Epithelial cell of prostate (primary cell): Measurements from ENCODE around the gene FZD10.

Source experiments
- DNase-seq: peaks from one replicate; pipeline ENCODE4 v3.0.0-alpha.2; 2011; ENCODE audit warnings: low read depth, low spot score
- H3K27ac ChIP-seq: fragments of 450-650 bp; 2 replicates; pipeline ENCODE4 v1.5.1; 2017; ENCODE audit warnings: mild to moderate bottlenecking

FZD10 gene

DNA sequence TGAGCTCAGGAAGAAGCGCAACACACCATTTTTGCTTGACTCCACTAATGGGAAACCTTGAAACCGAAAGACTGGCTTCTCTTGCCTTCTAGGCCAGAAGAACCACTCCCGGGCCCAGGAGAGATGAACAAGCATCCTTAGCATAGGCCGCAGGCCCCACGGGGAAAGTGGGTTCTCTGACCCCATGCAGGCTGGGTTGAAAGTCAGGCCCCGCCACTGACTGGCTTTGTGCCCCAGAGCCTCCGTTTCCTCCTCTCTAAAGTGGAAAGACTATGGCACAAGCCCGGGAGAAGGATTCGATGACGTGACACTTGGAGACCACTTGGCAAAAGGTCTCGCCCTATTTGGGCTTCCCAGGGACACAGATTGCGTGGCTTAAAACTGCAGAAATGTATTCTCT, 9.9 kb upstream of the FZD10 start:
- DNase-seq: no peak

DNA sequence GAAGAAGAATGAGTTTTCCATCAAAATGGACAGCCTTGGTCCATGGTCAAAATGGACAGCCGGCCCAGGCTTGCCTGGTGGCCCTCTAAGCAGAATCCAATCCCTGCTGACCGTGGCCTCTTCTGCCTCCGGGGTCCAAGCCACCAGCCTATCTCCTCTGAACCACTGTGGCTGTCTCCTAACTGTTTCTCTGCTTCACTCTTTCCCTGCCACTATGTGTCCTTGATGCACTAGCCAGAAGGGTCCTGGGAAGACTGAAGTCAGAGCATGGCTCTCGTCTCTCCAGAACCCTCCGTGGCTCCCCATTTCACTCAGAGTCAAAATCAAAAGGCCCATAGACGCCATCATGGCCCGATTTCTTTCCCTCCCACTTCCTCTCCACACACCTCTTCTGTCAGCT, 8.5 kb upstream of the FZD10 start:
- H3K27ac ChIP-seq: no peak overlapping the region
- DNase-seq: no peak

More for the DNA sequence above, 9.9 kb upstream of the FZD10 start:
- no peak overlapping the region for H3K27ac ChIP-seq

DNA sequence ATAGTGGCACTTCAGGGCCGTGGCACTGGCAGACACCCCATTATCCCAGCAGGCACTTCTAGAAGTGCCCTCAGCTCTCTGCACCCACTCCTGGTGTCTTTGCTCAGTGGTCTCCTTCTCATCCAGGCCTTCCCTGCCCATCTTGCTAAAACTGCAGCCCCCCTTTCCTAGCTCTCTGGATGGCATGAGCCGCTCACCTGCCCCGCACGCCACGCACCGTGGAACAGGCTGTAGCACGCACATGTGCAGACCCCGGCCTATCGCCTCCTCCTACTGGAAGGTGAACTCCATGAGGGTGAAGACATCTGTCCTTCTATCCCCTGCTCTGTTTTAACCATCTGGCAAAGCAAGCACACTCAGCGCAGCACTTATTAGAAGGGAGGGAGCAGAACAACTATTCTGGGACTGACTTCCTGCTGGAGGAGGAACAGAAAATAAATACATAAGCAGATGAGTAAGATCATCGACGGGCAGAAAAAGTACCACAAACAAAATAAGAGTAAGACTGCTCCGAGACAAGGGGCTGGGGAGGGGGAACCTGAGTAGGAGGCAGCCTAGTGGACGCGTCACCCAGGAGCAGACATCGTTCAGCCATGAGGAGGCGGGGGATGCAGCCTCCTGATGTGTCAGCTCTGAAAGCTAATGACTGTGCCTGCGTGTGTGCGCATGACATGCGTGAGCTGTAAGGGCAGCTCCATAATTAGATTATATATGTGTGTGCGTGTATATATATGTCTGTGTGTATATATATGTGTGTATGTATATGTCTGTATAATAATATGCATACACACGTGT, 7.8 kb upstream of the FZD10 start:
- H3K27ac ChIP-seq: no peak overlapping the region
- no peak for DNase-seq

DNA sequence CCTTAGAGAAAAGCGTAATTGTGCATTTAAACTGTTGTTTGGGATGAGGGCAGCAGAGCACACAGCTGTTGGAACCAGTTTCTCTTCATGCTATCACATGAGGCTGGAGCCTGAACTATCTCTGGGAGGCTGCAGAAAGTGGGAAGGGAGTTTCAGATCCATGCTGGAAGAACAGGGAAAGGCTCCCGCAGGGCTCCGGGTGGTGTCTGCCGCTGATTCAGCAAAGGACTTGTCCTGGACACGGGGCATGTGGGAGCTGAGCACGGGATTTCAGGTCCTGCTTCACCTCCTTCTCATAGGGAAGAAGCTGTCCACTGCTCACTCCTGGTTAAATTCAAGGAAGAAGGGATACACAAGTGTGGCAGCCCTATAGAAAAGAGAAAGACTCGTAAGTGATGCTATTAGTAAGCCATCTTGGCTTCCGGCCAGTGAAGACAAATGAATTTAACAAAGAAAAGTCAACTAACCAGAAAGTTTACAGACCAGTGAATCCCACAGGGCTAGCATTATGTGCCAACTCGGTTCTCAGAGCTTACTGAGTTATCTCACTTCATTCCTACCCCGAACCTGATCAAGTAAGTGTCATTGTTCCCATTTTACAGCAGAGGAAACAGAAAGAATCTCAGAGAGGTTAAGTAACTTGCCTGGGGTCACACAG, 6.7 kb upstream of the FZD10 start:
- DNase-seq: no peak
- no peak overlapping the region for H3K27ac ChIP-seq

DNA sequence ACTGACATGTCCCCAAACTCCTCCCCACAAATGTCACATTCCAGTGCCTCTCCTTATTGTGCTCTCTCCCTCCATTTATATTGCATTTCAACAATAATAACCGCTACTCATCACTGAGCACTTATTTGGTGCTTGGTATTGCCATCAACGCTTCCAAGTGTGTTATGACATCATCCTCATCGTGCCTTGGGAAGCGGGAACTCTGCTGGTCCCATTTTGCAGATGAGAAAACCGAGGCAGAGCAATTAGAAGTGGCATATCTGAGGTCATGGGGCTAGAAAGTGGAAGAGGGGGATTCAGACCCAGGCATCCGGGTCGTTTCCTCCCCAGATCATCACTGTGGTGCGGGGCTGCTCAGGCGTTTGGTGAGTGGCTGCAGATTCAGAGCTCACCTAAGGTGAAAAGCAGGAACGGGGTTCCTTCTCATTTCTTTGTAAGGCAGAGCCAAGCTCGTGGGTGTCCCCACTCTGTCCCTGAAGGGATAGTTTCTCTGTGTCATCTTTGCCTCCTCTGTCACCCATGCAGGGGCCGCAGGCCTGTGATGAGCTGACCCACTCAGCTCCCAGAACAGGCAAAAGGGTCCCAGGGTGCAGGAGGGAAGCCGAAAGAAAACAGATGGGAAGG, 5.5 kb upstream of the FZD10 start:
- no peak overlapping the region for H3K27ac ChIP-seq
- no peak for DNase-seq

DNA sequence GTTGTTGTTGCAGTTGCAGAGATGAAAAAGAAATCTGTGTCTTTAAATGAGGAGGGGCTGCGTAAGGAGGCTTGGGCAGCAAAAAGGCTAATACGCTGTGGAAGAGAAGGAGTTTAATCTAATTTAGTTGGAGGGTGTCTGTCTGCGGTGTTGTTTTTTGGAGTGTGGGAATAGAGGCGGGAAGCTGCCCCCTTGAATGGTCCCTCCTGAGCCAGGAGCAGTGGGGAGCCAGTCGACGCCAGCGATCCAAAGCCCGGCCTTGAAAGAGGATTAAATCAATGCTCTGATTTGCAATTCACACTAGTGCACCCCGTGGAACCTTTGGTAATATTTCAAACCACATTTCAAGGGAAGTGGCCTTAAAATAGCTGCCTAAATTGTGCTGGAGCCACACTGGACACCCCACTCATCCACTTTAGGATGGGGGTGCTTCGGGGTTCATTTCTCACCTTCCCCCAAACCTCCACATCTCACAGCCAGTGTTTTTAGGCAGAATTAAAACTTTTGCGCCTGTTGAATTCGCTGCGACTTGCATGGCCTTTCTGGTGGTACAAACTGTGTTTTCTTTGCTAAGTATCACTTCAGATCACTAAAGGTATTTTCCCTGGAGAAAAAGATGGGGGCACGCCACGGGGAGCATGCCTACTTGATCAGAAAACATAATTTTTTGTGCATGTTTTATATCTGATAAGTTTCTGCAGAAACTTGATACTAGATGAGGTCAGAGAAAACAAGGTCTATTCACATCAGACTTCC, 4.1 kb upstream of the FZD10 start:
- H3K27ac ChIP-seq: no peak overlapping the region
- no peak for DNase-seq

DNA sequence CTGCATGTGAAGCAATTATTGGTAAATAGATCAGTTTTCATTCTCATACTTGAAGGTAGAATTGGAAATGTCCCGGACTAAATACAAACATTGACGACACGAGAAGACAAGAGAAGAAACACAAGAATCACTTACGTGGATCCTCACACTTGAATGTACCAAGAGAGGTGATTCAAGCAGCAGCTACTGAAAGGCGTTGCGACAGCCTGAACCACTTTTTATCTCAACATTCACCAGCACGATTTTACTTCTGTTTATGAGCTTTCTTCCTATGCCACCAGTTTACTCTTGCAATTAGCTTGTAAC, 3.6 kb upstream of the FZD10 start:
- H3K27ac ChIP-seq: no peak overlapping the region

DNA sequence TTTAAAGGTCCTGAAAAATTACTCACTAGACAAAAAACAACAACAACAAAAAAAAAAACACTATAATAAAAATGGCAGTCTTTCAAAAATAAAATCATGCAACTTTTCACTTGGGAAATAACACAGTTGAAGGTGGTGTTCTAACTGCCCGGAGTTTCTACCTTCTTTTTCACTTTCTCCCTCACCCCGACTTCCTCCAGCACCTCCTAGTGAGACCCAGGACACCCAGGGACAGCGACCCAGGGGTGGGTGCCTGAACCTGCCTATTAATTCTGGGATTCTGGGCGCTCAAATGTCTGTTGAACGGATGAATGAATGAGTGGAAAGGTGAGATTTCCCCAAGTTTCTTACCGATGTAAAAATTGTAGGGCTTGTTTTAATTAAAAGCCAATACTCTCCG, 2.0 kb upstream of the FZD10 start:
- no peak overlapping the region for H3K27ac ChIP-seq
- DNase-seq: no peak

More for the DNA sequence above, 3.6 kb upstream of the FZD10 start:
- DNase-seq: no peak

DNA sequence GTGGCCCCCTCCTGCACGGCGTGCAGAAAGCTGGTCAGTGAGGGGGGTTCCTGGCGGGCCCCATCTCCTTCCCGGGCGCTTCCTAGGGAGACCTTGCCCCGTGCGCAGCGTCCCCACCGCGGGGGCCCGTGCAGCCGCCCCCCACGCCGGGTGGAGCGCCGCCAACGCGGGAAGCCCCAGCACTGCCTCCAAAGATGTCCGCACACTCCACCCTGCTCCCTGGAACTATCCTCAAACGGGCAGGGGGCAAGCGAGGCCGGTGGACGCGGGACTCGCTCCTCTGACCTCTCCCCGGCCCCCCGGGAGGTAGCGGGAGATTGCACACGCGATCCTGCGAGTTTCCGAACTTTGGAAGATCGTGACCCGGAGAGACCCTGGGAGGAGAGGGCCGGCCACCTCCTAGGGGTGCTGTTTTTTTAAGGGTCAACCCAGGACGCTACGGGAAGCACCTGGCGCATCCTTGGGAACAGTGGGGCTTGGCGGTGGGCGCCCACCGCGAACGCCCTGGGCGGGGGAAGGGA, 1.5 kb upstream of the FZD10 start:
- no peak overlapping the region for H3K27ac ChIP-seq
- DNase-seq: no peak

DNA sequence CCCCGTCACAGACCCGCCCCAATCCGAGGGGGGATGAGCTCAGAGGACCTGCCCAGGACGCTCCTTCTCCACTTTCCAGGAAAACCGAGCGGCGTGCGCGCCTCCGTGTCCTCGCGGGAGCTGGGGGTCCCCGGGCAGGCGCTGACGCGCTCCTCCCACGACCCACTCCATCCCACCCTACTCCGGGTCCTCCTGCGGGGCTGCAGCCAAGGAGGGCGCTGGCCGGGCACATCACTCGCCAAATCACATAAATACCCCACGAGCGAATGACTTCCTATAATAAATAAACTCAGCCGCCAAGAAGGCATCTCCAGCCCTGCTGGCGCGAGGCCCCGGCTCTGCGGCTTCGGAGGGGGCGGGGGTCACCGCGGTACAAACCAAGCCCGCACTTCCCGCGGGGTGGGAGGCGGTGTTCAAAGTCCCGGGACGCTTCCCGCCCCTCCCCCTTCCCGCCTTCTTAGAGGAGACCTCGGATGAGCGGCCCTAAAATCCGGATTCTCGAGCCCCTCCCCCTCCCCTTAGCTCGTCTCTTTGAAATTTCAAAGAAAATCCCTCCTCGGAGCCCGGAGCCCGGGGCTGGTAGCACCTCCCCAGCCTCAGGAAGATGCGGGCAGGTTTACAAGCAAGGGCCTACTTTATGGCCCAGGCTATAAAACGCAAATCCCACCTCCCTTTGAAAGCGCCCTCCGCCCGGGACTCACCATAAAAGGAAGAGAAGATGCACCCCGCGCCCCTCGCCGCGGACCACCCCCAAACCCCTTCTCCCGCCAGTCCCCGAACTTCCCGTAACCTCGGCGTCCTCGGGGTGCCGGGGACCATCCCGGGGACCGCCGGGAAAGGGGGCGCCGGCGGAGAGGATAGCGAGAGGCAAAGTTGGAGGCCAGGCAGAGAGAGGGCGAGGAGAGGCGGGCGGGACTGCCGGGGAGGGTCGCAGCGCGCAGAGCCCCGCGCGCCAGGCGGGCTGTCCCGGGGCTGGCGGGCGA, 712 bp upstream of the FZD10 start:
- H3K27ac ChIP-seq: no peak overlapping the region
- DNase-seq: no peak

DNA sequence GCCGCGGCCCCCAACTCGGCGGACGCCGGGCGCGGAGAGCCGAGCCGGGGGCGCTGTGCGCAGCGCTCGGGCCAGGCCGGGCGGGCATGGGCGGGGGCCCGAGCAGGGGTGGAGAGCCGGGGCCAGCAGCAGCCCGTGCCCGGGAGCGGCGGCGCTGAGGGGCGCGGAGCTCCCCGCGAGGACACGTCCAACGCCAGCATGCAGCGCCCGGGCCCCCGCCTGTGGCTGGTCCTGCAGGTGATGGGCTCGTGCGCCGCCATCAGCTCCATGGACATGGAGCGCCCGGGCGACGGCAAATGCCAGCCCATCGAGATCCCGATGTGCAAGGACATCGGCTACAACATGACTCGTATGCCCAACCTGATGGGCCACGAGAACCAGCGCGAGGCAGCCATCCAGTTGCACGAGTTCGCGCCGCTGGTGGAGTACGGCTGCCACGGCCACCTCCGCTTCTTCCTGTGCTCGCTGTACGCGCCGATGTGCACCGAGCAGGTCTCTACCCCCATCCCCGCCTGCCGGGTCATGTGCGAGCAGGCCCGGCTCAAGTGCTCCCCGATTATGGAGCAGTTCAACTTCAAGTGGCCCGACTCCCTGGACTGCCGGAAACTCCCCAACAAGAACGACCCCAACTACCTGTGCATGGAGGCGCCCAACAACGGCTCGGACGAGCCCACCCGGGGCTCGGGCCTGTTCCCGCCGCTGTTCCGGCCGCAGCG, 639 bp downstream of the FZD10 start:
- no peak for DNase-seq
- H3K27ac ChIP-seq: no peak overlapping the region

DNA sequence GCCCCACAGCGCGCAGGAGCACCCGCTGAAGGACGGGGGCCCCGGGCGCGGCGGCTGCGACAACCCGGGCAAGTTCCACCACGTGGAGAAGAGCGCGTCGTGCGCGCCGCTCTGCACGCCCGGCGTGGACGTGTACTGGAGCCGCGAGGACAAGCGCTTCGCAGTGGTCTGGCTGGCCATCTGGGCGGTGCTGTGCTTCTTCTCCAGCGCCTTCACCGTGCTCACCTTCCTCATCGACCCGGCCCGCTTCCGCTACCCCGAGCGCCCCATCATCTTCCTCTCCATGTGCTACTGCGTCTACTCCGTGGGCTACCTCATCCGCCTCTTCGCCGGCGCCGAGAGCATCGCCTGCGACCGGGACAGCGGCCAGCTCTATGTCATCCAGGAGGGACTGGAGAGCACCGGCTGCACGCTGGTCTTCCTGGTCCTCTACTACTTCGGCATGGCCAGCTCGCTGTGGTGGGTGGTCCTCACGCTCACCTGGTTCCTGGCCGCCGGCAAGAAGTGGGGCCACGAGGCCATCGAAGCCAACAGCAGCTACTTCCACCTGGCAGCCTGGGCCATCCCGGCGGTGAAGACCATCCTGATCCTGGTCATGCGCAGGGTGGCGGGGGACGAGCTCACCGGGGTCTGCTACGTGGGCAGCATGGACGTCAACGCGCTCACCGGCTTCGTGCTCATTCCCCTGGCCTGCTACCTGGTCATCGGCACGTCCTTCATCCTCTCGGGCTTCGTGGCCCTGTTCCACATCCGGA, 1.4 kb downstream of the FZD10 start:
- no peak overlapping the region for H3K27ac ChIP-seq
- no peak for DNase-seq

DNA sequence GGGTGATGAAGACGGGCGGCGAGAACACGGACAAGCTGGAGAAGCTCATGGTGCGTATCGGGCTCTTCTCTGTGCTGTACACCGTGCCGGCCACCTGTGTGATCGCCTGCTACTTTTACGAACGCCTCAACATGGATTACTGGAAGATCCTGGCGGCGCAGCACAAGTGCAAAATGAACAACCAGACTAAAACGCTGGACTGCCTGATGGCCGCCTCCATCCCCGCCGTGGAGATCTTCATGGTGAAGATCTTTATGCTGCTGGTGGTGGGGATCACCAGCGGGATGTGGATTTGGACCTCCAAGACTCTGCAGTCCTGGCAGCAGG, 1.9 kb downstream of the FZD10 start:
- no peak for DNase-seq
- no peak overlapping the region for H3K27ac ChIP-seq

DNA sequence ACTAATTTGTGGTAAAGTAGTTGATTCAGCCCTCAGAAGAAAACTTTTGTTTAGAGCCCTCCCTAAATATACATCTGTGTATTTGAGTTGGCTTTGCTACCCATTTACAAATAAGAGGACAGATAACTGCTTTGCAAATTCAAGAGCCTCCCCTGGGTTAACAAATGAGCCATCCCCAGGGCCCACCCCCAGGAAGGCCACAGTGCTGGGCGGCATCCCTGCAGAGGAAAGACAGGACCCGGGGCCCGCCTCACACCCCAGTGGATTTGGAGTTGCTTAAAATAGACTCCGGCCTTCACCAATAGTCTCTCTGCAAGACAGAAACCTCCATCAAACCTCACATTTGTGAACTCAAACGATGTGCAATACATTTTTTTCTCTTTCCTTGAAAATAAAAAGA, 2.7 kb downstream of the FZD10 start:
- H3K27ac ChIP-seq: no peak overlapping the region
- no peak for DNase-seq

DNA sequence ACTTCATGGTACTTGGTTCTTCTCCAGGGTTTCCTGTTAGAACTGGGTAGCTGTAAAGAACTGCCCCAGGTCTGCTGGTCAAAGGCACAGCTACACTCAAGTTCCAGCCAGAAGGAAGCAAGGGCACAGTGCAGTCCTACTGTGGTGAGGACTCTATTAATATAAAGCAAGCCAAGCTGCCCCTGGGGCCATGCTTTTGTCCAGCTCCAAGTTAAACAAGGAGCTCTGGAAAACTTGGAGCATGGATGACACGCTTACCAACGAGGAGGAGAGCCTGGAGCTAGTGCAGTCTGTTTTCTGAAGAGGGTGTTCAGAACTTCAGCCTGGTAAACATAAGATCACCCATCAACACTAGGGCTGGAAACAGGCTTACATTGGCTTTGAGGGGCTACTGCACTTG, 4.0 kb downstream of the FZD10 start:
- no peak for DNase-seq

DNA sequence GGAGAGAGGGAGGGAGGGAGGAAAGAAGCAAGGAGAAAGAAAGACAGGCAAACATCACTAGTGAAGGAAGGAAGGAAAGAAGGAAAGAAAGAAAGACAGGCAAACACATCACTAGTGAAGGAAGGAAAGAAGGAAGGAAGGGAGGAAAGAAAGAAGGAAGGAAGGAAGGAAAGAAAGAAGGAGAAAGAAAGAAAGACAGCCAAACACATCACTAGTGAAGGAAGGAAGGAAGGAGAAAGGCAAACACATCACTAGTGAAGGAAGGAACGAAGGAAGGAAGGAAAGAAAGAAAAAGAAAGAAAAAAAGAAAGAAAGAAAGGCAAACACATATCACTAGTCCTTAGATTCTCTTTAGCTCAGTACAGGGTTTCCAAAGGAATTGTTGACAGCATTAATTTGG, 5.3 kb downstream of the FZD10 start:
- no peak for DNase-seq
- no peak overlapping the region for H3K27ac ChIP-seq

More for the DNA sequence above, 4.0 kb downstream of the FZD10 start:
- no peak overlapping the region for H3K27ac ChIP-seq

DNA sequence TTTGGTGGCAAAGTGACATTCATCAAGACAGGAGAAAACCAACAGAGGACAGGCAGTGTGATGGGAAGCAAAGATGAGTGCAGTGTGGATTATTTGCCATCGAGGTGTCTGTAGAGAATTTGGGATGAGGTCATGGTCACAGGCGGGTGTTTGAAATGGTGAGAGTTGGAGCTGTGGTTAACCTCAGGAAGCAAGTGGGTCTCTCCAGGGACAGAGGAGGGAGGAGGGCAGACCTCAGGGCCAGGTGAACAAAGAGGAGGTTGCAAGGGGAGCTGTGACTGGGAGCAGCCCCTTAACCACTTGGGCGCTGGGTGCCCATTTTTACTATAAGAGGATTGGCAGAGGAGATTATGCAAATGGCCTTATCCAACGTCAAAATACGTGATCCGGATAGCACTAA, 7.0 kb downstream of the FZD10 start:
- no peak for DNase-seq
- H3K27ac ChIP-seq: no peak overlapping the region

DNA sequence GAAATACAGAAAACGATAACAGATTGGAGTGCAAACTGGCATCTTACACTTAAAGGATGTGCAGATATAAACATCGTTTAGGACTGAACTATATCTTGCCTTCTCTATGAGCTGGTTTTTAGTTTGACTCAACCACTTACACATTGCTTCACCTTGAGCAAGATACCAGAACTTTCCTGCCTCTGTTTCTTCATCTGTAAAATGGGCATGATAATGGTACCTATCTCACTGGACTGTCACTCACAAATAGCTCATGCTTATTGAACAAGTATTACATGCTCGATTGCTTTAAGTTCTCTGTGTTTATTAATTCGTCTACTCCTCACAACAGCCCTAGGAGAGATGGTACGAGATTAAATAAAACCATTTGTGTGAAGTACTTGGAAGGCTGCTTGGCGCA, 7.7 kb downstream of the FZD10 start:
- H3K27ac ChIP-seq: no peak overlapping the region
- no peak for DNase-seq
